GM12801 (cell line): ENCODE data around the gene DKK3.

ENCODE experiments used
- CTCF ChIP-seq: IDR thresholded peaks from one replicate; pipeline ENCODE4 v1.5.1; 2011; ENCODE audit warnings: control low read depth; ENCODE audit not compliant: insufficient read length; ENCODE audit errors: extremely low read depth

Gene DKK3

GRCh38 chr11:11966826-11967668 is 41.4 kb downstream of the DKK3 start:
- peak; percentile 42 for TF ChIP-seq CTCF

GRCh38 chr11:11966354-11966741 is 42.1 kb downstream of the DKK3 start:
- TF ChIP-seq CTCF, result no peak

GRCh38 chr11:11965656-11966353 is 42.6 kb downstream of the DKK3 start:
- no peak for TF ChIP-seq CTCF

GRCh38 chr11:11965192-11965591 is 43.2 kb downstream of the DKK3 start:
- no peak for TF ChIP-seq CTCF

GRCh38 chr11:11964774-11965150 is 43.7 kb downstream of the DKK3 start:
- no peak for TF ChIP-seq CTCF

- TF ChIP-seq CTCF, result no peak
Observed at GRCh38 chr11:11963842-11964773, 44.3 kb downstream of the DKK3 start.

- no peak for TF ChIP-seq CTCF
Observed at GRCh38 chr11:11963067-11963466, 45.4 kb downstream of the DKK3 start.
